GM06990 (cell line): ENCODE data around the gene TULP4.

ENCODE experiments used
- DNase-seq: peaks from one replicate; pipeline ENCODE4 v3.0.0-alpha.2; 2011; ENCODE audit not compliant: insufficient read length; ENCODE audit errors: extremely low read depth
- H3K27me3 ChIP-seq: replicated peaks from 2 replicates; pipeline ENCODE4 v1.6.0; 2011; ENCODE audit warnings: low read length; ENCODE audit not compliant: control insufficient read depth, insufficient read depth
- H3K36me3 ChIP-seq: 2 replicates; pipeline ENCODE4 v1.5.1; 2011; ENCODE audit warnings: low read length; ENCODE audit not compliant: control insufficient read depth, insufficient read depth
- H3K4me3 ChIP-seq: replicated peaks from 2 replicates; pipeline ENCODE4 v1.5.1; 2011; ENCODE audit warnings: low read depth, mild to moderate bottlenecking, control low read depth, low read length
- TF ChIP-seq, protein P1 (sequence below): IDR thresholded peaks from 2 replicates; pipeline ENCODE4 v1.5.1; 2011; ENCODE audit warnings: low read length, control low read depth, mild to moderate bottlenecking, inconsistent platforms; ENCODE audit not compliant: insufficient read depth, poor library complexity, severe bottlenecking

TULP4 gene

DNA sequence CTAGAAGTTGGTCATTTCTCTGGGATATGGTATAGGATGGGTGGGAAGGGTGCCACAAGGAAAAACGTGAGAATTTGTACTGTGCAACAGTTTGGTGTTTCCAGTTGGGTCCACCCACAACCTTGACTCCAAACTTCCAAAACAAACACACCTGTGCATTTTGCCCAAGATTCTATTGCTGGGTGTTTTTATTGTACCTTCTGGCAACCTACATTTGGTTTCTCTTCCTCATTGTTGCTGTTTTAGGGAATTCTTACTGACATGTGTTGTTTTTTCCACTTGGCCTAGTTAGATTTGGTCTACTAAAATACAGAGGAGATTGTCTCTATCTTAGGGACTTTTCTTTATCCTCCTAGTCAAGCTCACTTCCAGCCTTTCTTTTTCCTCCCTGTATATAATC lies 16.7 kb downstream of the TULP4 start:
- DNase-seq: no peak
- TF ChIP-seq, protein P1, sequence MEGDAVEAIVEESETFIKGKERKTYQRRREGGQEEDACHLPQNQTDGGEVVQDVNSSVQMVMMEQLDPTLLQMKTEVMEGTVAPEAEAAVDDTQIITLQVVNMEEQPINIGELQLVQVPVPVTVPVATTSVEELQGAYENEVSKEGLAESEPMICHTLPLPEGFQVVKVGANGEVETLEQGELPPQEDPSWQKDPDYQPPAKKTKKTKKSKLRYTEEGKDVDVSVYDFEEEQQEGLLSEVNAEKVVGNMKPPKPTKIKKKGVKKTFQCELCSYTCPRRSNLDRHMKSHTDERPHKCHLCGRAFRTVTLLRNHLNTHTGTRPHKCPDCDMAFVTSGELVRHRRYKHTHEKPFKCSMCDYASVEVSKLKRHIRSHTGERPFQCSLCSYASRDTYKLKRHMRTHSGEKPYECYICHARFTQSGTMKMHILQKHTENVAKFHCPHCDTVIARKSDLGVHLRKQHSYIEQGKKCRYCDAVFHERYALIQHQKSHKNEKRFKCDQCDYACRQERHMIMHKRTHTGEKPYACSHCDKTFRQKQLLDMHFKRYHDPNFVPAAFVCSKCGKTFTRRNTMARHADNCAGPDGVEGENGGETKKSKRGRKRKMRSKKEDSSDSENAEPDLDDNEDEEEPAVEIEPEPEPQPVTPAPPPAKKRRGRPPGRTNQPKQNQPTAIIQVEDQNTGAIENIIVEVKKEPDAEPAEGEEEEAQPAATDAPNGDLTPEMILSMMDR: no peak
- no peaks in the 10 kb centered on the region; the same call in 1 of the 2 replicates for H3K36me3 ChIP-seq
- no peak overlapping the region for H3K4me3 ChIP-seq
- no peaks in the 10 kb centered on the region for H3K27me3 ChIP-seq

DNA sequence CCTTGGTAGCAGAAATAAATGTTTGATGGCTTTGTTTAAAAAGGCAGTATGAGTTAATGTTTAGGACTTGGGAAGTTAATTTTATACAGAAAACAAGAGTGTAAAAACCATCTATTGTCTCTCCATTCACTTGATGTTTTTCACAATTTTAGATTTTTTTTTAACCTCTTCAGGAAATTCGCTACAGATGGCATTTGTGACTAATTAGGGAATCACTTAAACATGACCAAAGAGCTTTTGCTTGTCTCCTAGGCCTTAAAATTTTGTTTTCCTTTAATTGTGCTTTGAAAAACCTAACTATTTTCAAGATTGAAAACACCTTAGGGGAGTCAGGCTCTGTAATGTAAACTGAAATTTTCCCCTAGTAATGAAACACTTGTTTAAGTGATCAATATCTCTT lies 17.3 kb downstream of the TULP4 start:
- H3K36me3 ChIP-seq: no peaks in the 10 kb centered on the region; the same call in 1 of the 2 replicates
- H3K4me3 ChIP-seq: no peak overlapping the region
- DNase-seq: no peak
- no peaks in the 10 kb centered on the region for H3K27me3 ChIP-seq
- TF ChIP-seq, protein P1: no peak

DNA sequence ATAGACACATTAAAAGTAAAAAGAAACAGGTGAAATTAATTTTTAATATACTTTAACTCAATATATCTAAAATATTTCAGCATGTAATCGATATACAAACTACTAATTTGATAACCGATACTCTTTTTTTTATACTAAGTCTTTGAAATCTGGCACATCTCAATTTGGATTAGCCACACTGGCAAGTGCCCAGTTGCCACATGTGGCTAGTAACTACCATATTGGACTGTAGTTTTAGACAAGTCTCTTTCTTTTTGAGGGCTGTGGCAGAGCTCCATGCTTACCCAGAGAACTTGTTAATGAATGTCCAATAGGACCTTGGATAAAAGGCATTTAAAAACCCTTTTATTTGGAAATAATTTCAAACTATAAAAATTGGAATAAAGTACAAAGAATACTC lies 17.8 kb downstream of the TULP4 start:
- H3K36me3 ChIP-seq: no peaks in the 10 kb centered on the region; the same call in 1 of the 2 replicates
- no peaks in the 10 kb centered on the region for H3K27me3 ChIP-seq
- TF ChIP-seq, protein P1: no peak
- no peak for DNase-seq
- no peak overlapping the region for H3K4me3 ChIP-seq

DNA sequence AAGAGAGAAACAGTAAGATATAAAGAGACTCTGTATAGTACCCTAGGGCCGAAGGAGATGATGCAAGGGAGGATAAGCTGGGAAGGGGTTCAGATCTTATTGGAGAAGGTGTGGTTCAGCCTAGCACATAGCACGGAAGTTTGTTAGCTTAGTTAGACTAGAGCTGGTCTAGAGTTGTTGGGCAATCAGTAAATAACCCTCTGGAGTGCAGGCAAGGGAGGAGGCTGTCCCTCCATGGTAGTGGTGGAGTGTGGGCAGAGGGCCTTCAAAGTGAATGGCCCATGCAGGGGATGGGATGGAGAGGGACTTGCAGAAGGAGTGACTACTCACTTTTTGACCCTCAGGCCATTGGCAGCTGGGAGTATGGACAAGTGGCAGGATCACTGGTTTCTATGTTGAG lies 20.0 kb downstream of the TULP4 start:
- Histone ChIP-seq H3K4me3 (no peak overlapping the region), H3K27me3 (no peaks in the 10 kb centered on the region), H3K36me3 (no peaks in the 10 kb centered on the region; the same call in 1 of the 2 replicates)
- no peak for DNase-seq
- TF ChIP-seq, protein P1: no peak

DNA sequence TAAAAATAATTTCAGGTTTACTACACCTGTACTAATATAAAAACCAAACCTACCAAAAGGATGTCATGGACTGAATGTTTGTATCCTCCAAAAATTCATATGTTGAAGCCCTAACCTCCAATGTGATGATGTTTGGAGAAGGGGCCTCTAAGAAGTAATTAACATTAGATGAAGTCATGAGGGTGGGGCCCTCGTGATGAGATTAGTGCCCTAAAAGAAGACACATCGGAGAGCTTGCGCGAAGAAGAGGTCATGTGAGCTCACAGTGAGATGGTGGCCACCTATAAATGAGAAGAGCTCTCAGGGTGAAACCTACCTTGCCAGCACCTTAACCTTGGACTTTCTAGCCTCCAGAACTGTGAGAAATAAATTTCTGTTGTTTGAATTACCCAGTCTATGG lies 20.8 kb downstream of the TULP4 start:
- no peak for DNase-seq
- no peak overlapping the region for H3K4me3 ChIP-seq
- H3K36me3 ChIP-seq: no peaks in the 10 kb centered on the region; the same call in 1 of the 2 replicates
- TF ChIP-seq, protein P1: no peak
- H3K27me3 ChIP-seq: no peaks in the 10 kb centered on the region

DNA sequence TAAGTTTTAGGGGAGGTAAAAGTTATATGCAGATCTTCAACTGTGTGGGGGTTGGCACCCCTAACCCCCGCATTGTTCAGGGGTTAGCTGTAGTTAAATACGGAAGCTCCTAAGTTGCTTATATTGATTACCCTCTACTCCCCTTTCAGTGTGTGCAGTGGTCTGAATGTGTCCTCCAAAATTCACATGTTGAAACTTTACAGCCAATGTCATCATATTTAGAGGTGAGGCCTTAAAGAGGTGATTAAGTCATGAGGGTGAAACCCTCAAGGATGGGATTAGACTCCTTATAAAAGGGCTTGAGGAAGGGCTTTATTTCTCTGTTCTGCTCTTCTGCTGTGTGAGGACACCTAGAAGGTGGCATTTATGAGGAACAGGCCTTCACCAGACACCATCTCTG lies 22.3 kb downstream of the TULP4 start:
- Histone ChIP-seq H3K4me3 (no peak overlapping the region), H3K27me3 (no peaks in the 10 kb centered on the region), H3K36me3 (no peaks in the 10 kb centered on the region; the same call in 1 of the 2 replicates)
- TF ChIP-seq, protein P1: no peak
- DNase-seq: no peak
